GM21723 (cell line): ENCODE data around the gene SLC25A30.
"Not testable (repeated sequence)": the region's sequence is repeated elsewhere in the genome, so short reads cannot be mapped to it uniquely, and the experiment has no call there.

Experiments used
- ATAC-seq: cut with Tn5 transposase; IDR thresholded peaks from one replicate; pipeline ENCODE4 v1.9.1; 2021; ENCODE audit warnings: mild to moderate bottlenecking, moderate library complexity; ENCODE audit not compliant: unreplicated experiment

The SLC25A30 gene

GRCh38 chr13:45392811-45393210 lies 25.4 kb downstream of the SLC25A30 start:
- ATAC-seq = no peak

GRCh38 chr13:45391926-45392325 lies 26.2 kb downstream of the SLC25A30 start:
- no peak for ATAC-seq

DNA sequence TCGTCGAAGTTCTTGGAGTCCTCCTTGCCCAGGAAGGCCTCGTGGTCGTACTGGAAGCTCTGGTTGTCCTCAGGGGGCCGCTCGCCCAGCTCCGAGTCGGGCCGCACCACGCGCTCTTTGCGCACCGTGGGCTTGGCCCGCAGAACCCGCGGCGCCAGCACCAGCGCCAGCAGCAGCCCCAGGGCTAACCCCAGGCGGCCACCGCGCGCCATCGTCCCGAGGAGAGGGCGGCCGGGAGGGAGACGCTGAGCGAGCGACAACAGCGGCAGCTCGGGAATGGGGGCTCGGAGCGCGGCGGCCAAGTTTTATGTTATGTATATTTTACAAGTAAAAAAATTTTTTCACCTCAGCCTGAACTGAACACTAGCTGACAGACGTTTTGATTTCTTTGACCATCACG lies 27.0 kb downstream of the SLC25A30 start:
- not testable (repeated sequence) for ATAC-seq

DNA sequence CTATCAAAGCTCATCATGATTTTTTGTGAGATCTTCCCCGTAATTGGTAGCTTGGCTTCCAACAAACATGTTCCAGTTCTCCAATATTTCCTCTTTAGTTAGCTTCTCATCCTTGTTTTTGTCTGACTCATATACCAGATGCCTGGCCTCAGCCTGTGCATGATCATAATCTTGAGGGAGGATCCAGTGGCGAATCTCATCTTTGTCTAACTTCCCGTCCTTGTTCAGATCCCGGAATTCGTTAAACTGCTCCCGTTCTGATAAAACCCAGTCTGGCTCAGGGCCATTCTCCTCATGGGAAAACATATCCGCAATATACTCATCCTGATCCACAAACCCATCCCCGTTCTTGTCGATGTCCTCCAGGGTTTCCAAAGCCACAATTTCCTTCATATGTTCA lies 27.8 kb downstream of the SLC25A30 start:
- ATAC-seq = not testable (repeated sequence)

DNA sequence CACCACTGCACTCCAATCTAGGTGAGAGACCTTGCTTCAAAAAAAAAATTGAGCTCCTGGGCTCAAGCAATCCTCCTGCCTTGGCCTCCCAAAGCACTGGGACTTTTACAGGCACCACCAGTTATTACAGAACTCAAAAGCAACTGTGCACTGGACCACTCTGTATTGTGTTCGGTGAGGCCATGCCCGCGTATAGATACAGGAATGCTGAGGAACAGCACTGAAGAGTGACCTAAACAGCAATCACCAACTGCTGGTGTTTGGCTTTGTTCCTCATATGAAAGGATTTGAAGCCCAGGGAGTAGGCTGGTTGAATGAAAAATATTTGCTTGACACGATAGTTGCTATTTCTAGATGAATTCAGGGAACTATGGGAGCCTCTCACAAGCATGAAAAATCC lies 29.5 kb downstream of the SLC25A30 start:
- ATAC-seq = no peak

DNA sequence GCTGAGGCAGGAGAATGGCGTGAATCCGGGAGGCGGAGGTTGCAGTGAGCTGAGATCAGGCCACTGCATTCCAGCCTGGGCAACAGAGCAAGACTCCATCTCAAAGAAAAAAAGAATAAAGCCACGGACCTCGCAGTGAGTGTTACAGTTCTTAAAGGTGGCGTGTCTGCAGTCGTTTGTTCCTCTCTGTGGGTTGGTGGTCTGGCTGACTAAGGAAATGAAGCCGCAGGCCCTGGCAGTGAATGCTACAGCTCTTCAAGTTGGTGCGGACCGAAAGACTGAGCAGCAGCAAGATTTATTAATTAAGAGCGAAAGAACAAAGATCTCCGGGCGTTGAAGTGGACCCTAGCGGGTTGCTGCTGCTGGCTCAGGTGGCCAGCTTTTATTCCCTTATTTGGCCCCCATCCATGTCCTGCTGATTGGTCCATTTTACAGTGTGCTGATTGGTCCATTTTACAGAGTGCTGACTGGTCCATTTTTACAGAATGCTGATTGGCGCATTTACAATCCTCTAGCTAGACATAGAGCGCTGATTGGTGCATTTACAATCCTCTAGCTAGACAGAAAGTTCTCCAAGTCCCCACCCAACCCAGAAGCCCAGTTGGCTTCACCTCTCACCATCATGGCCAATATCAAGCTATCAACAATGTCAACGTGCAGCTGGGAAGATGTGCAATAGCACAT lies 31.1 kb downstream of the SLC25A30 start:
- not testable (repeated sequence) for ATAC-seq

- no peak for ATAC-seq
These were observed 32.1 kb downstream of the SLC25A30 start for GRCh38 chr13:45385907-45386553.

GRCh38 chr13:45385320-45385719 lies 32.9 kb downstream of the SLC25A30 start:
- no peak for ATAC-seq

- no peak for ATAC-seq
These were observed 33.5 kb downstream of the SLC25A30 start for GRCh38 chr13:45384474-45385174.

- ATAC-seq = not testable (repeated sequence)
These were observed 35.4 kb downstream of the SLC25A30 start for GRCh38 chr13:45382739-45383138.

DNA sequence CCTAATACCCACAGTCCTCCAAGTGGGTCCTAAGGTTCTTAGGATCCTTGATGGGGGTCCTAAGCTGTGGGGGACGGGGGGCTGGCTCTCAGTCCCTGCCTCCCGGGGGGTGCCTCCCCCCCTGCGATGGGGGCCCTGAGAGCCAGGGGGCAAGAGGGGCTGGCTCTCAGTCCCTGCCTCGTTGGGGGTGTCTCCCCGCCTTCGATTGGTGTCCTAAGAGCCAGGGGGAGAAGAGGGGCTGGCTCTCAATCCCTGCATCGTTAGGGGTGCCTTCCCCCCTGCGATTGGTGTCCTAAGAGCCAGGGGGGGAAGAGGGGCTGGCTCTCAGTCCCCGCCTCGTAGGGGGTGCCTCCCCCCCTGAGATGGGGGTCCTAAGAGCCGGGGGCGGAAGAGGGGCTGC lies 37.0 kb downstream of the SLC25A30 start:
- ATAC-seq = no peak

DNA sequence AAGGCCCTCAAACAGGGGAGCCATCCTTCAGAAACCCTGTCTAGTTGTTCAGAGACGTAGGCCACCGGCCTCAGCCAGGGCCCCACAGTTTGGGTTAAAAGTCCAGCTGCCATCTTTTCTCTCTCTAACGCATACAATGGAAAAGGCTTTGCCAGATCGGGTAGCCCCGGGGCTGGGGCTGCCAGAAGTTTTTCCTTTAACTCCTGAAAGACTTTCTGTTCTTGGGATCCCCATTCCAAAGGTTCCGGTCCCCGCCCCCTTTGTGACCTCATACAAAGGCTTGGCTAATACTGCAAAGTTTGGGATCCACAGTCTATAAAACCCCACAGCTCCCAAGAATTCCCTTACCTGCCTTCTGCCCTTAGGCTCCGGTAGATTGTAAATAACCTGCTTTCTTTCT lies 37.5 kb downstream of the SLC25A30 start:
- not testable (repeated sequence) for ATAC-seq

DNA sequence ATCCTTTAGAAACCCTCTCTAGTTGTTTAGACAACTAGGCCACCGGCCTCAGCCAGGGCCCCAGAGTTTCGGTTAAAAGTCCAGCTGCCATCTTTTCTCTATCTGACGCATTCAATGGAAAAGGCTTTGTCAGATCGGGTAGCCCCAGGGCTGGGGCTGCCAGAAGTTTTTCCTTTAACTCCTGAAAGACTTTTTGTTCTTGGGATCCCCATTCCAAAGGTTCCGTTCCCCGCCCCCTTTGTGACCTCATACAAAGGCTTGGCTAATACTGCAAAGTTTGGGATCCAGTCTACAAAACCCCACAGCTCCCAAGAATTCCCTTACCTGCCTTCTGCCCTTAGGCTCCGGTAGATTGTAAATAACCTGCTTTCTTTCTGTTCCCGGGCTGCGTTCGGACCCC lies 38.7 kb downstream of the SLC25A30 start:
- ATAC-seq = not testable (repeated sequence)

DNA sequence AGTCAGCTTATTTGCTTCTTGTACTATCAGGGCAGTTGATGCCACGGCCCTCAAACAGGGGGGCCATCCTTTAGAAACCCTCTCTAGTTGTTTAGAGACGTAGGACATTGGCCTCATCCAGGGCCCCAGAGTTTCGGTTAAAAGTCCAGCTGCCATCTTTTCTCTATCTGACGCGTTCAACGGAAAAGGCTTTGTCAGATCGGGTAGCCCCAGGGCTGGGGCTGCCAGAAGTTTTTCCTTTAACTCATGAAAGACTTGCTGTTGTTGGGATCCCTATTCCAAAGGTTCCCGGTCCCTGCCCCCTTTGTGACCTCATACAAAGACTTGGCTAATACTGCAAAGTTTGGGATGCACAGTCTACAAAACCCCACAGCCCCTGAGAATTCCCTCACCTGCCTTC lies 39.4 kb downstream of the SLC25A30 start:
- ATAC-seq = not testable (repeated sequence)

DNA sequence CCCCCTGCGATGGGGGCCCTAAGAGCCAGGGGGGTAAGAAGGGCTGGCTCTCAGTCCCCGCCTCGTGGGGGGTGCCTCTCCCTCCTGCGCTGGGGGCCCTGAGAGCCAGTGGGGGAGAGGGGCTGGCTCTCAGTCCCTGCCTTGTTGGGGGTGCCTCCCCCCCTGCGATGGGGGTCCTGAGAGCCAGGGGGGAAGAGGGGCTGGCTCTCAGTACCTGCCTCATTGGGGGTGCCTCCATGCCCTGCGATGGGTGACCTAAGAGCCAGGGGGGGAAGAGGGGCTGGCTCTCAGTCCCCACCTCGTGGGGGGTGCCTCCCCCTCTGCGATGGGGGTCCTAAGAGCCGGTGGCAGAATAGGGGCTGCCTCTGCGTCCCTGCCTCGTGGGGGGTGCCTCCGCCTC lies 40.9 kb downstream of the SLC25A30 start:
- ATAC-seq = not testable (repeated sequence)

GRCh38 chr13:45376651-45377050 lies 41.5 kb downstream of the SLC25A30 start:
- ATAC-seq = not testable (repeated sequence)

DNA sequence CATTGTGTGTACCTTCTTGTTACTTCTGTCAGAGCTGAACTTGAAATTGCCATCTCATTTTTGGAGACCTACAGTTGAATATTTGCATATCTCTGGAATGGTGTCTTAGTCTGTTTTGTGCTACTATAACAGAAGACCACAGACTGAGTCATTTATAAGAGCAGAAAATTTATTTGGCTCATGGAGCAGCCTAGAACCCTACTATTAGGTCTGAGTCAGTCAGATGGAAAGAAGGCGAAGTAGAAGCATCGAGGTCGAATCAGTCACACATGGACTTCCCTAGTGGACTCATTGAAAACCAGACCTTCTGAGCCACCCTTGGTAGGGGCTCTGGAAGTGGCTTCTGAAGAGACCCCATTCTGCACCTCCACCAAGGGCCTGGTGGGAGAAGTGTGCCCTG lies 43.3 kb downstream of the SLC25A30 start:
- no peak for ATAC-seq

GRCh38 chr13:45373162-45373547 lies 45.0 kb downstream of the SLC25A30 start:
- ATAC-seq = no peak

DNA sequence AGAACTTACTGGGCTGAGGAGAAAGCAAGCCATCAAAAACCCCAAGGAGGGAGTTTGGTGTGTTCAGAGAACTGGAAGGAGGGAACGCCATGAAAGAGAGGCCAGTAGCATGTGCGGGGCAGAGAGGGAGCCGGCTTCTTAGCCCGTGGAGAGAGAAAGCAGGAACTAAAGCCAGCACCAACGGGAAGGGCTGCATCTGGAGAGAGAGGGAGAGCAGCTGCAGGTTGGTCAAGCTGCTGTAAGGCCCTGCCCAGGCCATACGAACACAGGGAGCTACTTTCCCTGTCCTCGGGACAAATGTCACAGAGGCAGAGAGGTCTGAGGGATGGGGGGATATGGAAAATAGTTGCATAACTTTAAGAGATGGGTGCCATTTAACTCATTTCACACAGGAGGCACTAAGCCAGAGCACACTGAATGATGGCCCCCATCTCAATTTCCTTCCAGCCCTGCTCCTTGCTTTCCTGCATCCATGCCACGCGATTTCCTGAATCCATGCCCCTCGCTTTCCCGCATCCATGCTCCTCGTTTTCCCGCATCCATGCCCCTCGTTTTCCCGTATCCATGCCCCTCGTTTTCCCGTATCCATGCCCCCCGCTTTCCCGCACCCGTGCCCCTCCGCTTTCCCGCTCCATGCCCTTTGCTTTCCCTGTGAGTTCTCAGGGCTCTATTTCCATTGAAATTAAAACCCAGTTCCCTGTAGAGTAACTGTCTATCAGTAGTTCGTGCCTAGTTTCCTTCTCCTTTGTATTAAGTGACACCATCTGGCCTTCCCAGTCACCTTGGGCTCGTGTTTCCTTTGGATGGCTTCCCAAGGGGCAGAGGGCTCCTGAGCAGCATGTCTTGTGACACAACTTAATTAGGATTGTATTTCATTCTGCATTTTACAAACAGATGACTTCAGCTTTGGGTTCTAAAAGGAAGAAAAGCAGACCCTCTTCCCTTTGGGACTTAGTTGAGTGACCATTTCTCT lies 45.7 kb downstream of the SLC25A30 start:
- no peak for ATAC-seq

DNA sequence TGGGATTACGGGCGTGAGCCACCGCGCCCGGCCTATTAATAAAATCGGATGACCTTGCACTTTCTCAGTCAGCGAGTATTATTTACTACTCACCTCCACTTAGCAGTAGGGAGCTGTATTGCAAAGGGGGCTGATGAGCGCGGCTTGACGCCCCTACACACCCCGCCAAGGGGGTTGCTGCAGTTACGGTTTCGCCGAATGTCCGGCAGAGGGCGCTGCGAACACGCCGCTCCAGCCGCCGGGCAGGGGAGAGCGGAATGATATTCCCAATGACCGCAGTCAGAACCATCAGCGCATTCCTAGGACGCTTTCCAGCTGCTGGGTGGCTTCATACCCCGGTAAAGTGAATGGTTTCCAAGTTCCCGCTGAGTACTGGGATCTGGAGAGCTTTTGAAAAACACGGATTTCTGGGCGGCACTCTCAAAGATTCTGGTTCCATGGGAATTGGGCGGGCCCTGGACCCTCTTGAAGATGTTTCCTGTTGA lies 47.2 kb downstream of the SLC25A30 start:
- no peak for ATAC-seq

DNA sequence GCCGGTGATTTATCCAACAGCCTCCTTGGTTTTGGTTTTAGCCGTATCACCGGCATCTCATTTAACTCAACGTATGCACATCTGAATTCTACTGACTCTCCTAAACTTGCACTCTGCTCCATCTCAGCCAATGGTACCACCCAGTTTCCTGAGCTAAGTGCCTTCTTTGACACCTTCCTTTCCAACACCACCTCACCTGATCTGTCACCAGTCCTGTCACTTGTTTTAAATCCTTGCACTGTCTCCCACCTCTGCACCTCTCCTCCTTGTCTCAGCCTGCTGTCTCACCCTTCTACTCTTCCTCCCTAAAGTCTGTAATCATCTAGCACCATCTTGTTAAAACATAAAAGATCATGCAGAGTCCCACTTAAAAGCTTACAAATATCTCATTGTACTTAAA lies 49.1 kb downstream of the SLC25A30 start:
- no peak for ATAC-seq
